ENCODE measurements around the gene OR2AP1. TPM values are rescaled to one million over a fixed set of nuclear protein-coding genes. Genes with fewer than 3 reads are reported as not detected.

OR2AP1 gene
- total RNA-seq, 1 experiment from 2014 or later: not detected

DNA sequence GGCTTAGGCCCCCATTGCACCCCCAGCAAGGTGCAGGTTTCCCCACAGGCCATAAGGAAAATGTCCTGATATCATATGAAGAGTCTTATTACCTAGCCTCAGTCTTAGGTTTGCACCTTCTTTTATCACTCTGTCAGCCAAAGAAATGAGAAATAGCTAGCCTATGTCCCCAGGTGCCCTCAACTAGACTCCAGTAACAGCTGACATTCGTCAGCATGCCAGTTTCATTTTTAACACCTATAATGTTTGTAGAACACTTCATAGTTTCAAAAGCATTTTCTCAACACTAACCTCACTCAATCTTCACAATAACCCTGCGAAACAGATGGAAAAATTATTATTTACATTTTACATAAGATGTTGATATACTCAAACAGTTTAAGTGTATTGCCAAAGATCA, 40.4 kb downstream of the OR2AP1 start:
- Mint-ChIP-seq H3K9me3 (ENCODE audit: low read depth, unreplicated experiment) (peaks cover 10% of the 10 kb centered on the region), H3K27ac (ENCODE audit: unreplicated experiment) (no peak overlapping the region), H3K4me3 (ENCODE audit: low read depth, unreplicated experiment) (no peak overlapping the region), H3K4me1 (ENCODE audit: low read depth, unreplicated experiment) (no peaks in the 10 kb centered on the region), H3K36me3 (ENCODE audit: insufficient read depth, unreplicated experiment) (no peaks in the 10 kb centered on the region), H3K27me3 (ENCODE audit: unreplicated experiment) (peaks cover 59% of the 10 kb centered on the region)
- intact Hi-C loops (cut with micrococcal nuclease; ENCODE audit: unreplicated experiment): loop anchor here (10.0 kb wide), 1 partner anchor 618 kb away; no protein-coding TSS in a partner anchor
- TF ChIP-seq, protein P1, sequence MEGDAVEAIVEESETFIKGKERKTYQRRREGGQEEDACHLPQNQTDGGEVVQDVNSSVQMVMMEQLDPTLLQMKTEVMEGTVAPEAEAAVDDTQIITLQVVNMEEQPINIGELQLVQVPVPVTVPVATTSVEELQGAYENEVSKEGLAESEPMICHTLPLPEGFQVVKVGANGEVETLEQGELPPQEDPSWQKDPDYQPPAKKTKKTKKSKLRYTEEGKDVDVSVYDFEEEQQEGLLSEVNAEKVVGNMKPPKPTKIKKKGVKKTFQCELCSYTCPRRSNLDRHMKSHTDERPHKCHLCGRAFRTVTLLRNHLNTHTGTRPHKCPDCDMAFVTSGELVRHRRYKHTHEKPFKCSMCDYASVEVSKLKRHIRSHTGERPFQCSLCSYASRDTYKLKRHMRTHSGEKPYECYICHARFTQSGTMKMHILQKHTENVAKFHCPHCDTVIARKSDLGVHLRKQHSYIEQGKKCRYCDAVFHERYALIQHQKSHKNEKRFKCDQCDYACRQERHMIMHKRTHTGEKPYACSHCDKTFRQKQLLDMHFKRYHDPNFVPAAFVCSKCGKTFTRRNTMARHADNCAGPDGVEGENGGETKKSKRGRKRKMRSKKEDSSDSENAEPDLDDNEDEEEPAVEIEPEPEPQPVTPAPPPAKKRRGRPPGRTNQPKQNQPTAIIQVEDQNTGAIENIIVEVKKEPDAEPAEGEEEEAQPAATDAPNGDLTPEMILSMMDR (IDR thresholded peaks at IDR 0.05; ENCODE audit: unreplicated experiment): no peak
- CTCF ChIA-PET: no interaction called here
- DNase-seq: no peak
- no TSS peak for BruUV-seq (replicated peaks)

DNA sequence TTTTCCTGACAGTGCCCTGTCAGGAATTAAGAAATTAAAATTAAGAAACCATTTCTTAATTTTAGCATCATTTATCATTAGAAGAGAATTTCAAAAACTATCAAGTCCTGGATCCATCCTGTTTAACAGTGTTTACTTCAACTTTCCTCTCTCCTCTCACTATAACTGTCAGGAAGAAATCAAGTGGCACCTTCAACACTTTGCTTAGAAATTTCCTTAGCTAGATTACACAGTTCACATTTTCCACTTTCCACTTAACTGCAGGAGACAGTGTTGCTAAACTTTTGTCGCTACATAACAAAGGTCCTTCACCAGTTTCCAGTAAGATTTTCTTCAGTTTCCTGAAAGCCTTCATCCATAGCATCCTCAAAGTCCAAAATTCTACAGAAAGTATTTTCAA, 42.5 kb downstream of the OR2AP1 start:
- CTCF ChIA-PET: no interaction called here
- Mint-ChIP-seq H3K4me1 (ENCODE audit: low read depth, unreplicated experiment) (no peaks in the 10 kb centered on the region), H3K27me3 (ENCODE audit: unreplicated experiment) (peaks cover 46% of the 10 kb centered on the region), H3K36me3 (ENCODE audit: insufficient read depth, unreplicated experiment) (no peaks in the 10 kb centered on the region), H3K4me3 (ENCODE audit: low read depth, unreplicated experiment) (no peak overlapping the region), H3K27ac (ENCODE audit: unreplicated experiment) (no peak overlapping the region), H3K9me3 (ENCODE audit: low read depth, unreplicated experiment) (peaks cover 10% of the 10 kb centered on the region)
- no peak for DNase-seq
- intact Hi-C loops (cut with micrococcal nuclease; ENCODE audit: unreplicated experiment): loop anchor here (10.0 kb wide), 1 partner anchor 620 kb away; no protein-coding TSS in a partner anchor
- BruUV-seq (replicated peaks): no TSS peak
- TF ChIP-seq, protein P1 (IDR thresholded peaks at IDR 0.05; ENCODE audit: unreplicated experiment): no peak

DNA sequence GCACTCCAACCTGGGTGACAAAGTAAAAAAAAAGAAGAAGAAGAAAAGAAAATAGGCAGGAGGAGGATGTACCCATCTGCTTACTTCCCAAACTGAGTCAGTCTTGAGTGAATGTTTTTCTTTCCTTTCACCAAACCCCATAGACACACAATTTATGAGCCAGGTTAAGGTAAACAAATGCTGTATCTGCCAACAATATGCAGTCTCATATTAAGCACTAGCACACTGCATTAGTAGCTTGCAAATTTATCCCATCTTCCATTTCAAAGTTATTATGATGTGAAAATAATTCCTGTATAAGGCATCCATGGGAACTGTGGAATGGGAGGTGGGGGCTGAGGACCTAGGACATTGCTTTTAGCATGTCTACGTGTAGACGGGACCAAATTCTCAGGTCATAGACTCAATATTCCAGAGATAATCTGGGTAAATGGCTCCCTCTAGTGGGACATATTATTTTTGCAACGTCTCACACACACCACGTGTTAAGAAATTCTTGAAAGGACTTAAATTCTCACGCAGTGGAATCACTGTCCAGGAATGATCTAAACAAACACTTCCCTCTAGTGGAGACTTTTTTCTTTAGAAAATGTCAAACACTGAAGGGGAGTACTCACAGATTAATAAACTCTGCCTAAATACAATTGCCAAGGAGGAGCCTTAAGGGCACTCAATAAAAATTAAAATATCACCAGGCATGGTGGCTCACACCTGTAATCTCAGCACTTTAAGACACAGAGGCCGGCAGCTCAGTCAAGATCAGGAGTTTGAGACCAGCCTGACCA, 47.3 kb downstream of the OR2AP1 start:
- no peak overlapping the region for H3K4me3 Mint-ChIP-seq (ENCODE audit: low read depth, unreplicated experiment)
- peaks cover 18% of the 10 kb centered on the region for H3K27me3 Mint-ChIP-seq (ENCODE audit: unreplicated experiment)
- intact Hi-C loops (cut with micrococcal nuclease; ENCODE audit: unreplicated experiment): loop anchor here (1.0 to 10.0 kb wide), 3 partner anchors 173 to 625 kb away; no protein-coding TSS in a partner anchor
- H3K9me3 Mint-ChIP-seq (ENCODE audit: low read depth, unreplicated experiment): peaks cover 10% of the 10 kb centered on the region
- BruUV-seq (replicated peaks): no TSS peak
- CTCF ChIA-PET: interaction anchor here (0.8 to 2.5 kb wide), 2 partner anchors 101 to 431 kb away, joined by 3 to 15 read pairs; no protein-coding TSS in a partner anchor
- peak; percentile 82 for DNase-seq
- H3K4me1 Mint-ChIP-seq (ENCODE audit: low read depth, unreplicated experiment): no peaks in the 10 kb centered on the region
- TF ChIP-seq, protein P1 (IDR thresholded peaks at IDR 0.05; ENCODE audit: unreplicated experiment): peak; percentile 86
- no peaks in the 10 kb centered on the region for H3K36me3 Mint-ChIP-seq (ENCODE audit: insufficient read depth, unreplicated experiment)
- no peak overlapping the region for H3K27ac Mint-ChIP-seq (ENCODE audit: unreplicated experiment)

DNA sequence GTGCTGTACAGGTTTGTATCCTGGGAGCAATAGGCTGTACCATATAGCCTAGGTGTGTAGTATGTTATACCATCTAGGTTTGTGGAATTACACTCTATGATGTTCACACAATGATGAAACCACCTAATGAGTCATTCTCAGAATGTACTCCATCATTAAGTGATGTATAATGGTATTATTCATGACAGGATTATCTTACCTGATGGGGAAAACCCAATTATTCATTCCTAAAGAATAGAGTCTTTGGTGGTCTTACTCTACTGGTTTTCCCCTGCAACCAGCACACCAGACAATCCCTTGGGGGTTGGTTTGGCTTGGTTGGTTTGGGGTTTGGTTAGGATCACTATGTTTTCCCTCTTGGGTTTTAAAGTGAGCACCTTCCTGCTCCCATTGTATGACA, 51.8 kb downstream of the OR2AP1 start:
- no peaks in the 10 kb centered on the region for H3K36me3 Mint-ChIP-seq (ENCODE audit: insufficient read depth, unreplicated experiment)
- no peak overlapping the region for H3K4me3 Mint-ChIP-seq (ENCODE audit: low read depth, unreplicated experiment)
- DNase-seq: no peak
- no TSS peak for BruUV-seq (replicated peaks)
- H3K9me3 Mint-ChIP-seq (ENCODE audit: low read depth, unreplicated experiment): peaks cover 4% of the 10 kb centered on the region
- no peak overlapping the region for H3K27ac Mint-ChIP-seq (ENCODE audit: unreplicated experiment)
- CTCF ChIA-PET: no interaction called here
- H3K27me3 Mint-ChIP-seq (ENCODE audit: unreplicated experiment): peaks cover 8% of the 10 kb centered on the region
- intact Hi-C loops (cut with micrococcal nuclease; ENCODE audit: unreplicated experiment): no loop called here
- H3K4me1 Mint-ChIP-seq (ENCODE audit: low read depth, unreplicated experiment): no peaks in the 10 kb centered on the region
- TF ChIP-seq, protein P1 (IDR thresholded peaks at IDR 0.05; ENCODE audit: unreplicated experiment): no peak

Other genes starting within 250 kb of the OR2AP1 start
- gene OR6C3, start 241.7 kb upstream of the OR2AP1 start, total RNA-seq (2022): not detected in 2 replicates
- not detected in 2 replicates for gene OR6C75, start 209.5 kb upstream of the OR2AP1 start, total RNA-seq (2022)
- not detected in 2 replicates for gene OR6C65, start 171.9 kb upstream of the OR2AP1 start, total RNA-seq (2022)
- not detected in 2 replicates for gene OR6C76, start 146.2 kb upstream of the OR2AP1 start, total RNA-seq (2022)
- gene OR6C2, start 128.4 kb upstream of the OR2AP1 start, total RNA-seq (2022): not detected in 2 replicates
- gene OR6C70, start 102.3 kb upstream of the OR2AP1 start, total RNA-seq (2022): not detected in 2 replicates
- not detected in 2 replicates for gene OR6C68, start 80.1 kb upstream of the OR2AP1 start, total RNA-seq (2022)
- not detected in 2 replicates for gene OR6C4, start 22.9 kb upstream of the OR2AP1 start, total RNA-seq (2022)
- not detected in 2 replicates for gene OR10P1, start 64.4 kb downstream of the OR2AP1 start, total RNA-seq (2022)
- gene ITGA7, start 135.4 kb downstream of the OR2AP1 start, total RNA-seq (2022): 5.9 and 6.3 TPM in 2 replicates
- gene BLOC1S1, start 143.6 kb downstream of the OR2AP1 start, total RNA-seq (2022): 71.0 and 89.4 TPM in 2 replicates
- 11.0 and 11.2 TPM in 2 replicates for gene RDH5, start 147.9 kb downstream of the OR2AP1 start, total RNA-seq (2022)
- gene CD63, start 156.5 kb downstream of the OR2AP1 start, total RNA-seq (2022): 880 and 991 TPM in 2 replicates
- gene GDF11, start 170.7 kb downstream of the OR2AP1 start, total RNA-seq (2022): 5.3 and 6.7 TPM in 2 replicates
- 64.4 and 73.8 TPM in 2 replicates for gene SARNP, start 245.3 kb downstream of the OR2AP1 start, total RNA-seq (2022)
- gene ORMDL2, start 245.6 kb downstream of the OR2AP1 start, total RNA-seq (2022): 93.6 and 95.4 TPM in 2 replicates

Measured in Calu3 (cell line).